ENCODE results near the gene ANKFY1.

DNA sequence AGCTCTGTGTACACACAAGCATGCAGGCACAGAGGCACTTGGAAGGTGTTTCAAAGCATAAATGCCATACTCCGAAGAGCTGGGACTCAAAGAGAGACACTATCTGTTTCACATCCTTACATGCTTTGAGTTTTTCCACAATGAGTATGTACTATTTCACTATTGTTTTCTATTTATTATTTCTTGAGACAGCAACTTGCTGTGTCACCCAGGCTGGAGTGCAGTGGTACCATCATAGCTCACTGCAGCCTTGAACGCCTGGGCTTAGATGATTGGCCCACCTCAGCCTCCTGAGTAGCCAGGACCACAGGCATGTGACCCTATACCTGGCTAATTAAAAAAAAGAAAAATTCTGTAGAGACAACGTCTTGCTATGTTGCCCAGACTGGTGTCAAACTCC is 89.2 kb downstream of the ANKFY1 start:
- TF ChIP-seq, protein P1, sequence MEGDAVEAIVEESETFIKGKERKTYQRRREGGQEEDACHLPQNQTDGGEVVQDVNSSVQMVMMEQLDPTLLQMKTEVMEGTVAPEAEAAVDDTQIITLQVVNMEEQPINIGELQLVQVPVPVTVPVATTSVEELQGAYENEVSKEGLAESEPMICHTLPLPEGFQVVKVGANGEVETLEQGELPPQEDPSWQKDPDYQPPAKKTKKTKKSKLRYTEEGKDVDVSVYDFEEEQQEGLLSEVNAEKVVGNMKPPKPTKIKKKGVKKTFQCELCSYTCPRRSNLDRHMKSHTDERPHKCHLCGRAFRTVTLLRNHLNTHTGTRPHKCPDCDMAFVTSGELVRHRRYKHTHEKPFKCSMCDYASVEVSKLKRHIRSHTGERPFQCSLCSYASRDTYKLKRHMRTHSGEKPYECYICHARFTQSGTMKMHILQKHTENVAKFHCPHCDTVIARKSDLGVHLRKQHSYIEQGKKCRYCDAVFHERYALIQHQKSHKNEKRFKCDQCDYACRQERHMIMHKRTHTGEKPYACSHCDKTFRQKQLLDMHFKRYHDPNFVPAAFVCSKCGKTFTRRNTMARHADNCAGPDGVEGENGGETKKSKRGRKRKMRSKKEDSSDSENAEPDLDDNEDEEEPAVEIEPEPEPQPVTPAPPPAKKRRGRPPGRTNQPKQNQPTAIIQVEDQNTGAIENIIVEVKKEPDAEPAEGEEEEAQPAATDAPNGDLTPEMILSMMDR (IDR thresholded peaks at IDR 0.05): no peak
- no peak for TF ChIP-seq POLR2A (IDR thresholded peaks at IDR 0.05)
- TF ChIP-seq POLR2AphosphoS5 (IDR thresholded peaks at IDR 0.05): no peak
